Nephron progenitor cell (in vitro differentiated cells): ENCODE results near the gene EFNA1.

Source experiments
- DNase-seq: peaks from one replicate; pipeline ENCODE4 v3.0.0; 2021
- H3K27ac Mint-ChIP-seq: 2 replicates; pipeline ENCODE4 v1.8.0; 2021; ENCODE audit warnings: mild to moderate bottlenecking, moderate library complexity, mixed read lengths
- H3K27me3 Mint-ChIP-seq: 2 replicates; pipeline ENCODE4 v1.8.0; 2021; ENCODE audit warnings: mild to moderate bottlenecking, low read depth, mixed read lengths; ENCODE audit not compliant: poor library complexity
- H3K36me3 Mint-ChIP-seq: 2 replicates; pipeline ENCODE4 v1.8.0; 2021; ENCODE audit warnings: low read depth, mixed read lengths
- H3K4me1 Mint-ChIP-seq: 2 replicates; pipeline ENCODE4 v1.8.0; 2021; ENCODE audit warnings: mixed read lengths
- H3K4me3 Mint-ChIP-seq: 2 replicates; pipeline ENCODE4 v1.8.0; 2021; ENCODE audit warnings: mild to moderate bottlenecking, moderate library complexity, mixed read lengths
- H3K9me3 Mint-ChIP-seq: 2 replicates; pipeline ENCODE4 v1.8.0; 2021; ENCODE audit warnings: mild to moderate bottlenecking, moderate library complexity, mixed read lengths
- TF ChIP-seq, protein P1 (sequence below): fragments of 200-600 bp; sonication (generic); IDR thresholded peaks from 2 replicates; pipeline ENCODE4 v1.5.0; 2021; ENCODE audit warnings: antibody characterized with exemption

The EFNA1 gene

GRCh38 chr1:155182052-155182550 is 54.4 kb downstream of the EFNA1 start:
- H3K4me3 Mint-ChIP-seq, result no peak overlapping the region
- no peak overlapping the region for H3K27ac Mint-ChIP-seq
- TF ChIP-seq, protein P1, sequence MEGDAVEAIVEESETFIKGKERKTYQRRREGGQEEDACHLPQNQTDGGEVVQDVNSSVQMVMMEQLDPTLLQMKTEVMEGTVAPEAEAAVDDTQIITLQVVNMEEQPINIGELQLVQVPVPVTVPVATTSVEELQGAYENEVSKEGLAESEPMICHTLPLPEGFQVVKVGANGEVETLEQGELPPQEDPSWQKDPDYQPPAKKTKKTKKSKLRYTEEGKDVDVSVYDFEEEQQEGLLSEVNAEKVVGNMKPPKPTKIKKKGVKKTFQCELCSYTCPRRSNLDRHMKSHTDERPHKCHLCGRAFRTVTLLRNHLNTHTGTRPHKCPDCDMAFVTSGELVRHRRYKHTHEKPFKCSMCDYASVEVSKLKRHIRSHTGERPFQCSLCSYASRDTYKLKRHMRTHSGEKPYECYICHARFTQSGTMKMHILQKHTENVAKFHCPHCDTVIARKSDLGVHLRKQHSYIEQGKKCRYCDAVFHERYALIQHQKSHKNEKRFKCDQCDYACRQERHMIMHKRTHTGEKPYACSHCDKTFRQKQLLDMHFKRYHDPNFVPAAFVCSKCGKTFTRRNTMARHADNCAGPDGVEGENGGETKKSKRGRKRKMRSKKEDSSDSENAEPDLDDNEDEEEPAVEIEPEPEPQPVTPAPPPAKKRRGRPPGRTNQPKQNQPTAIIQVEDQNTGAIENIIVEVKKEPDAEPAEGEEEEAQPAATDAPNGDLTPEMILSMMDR, result no peak
- no peak for DNase-seq
- no peaks in the 10 kb centered on the region for H3K9me3 Mint-ChIP-seq
- H3K27me3 Mint-ChIP-seq, result peaks cover 7% of the 10 kb centered on the region
- peaks cover 22% of the 10 kb centered on the region for H3K36me3 Mint-ChIP-seq
- H3K4me1 Mint-ChIP-seq, result peaks cover 22% of the 10 kb centered on the region

GRCh38 chr1:155183775-155184221 is 56.1 kb downstream of the EFNA1 start:
- Mint-ChIP-seq H3K27me3 (peaks cover 7% of the 10 kb centered on the region), H3K4me1 (peaks cover 31% of the 10 kb centered on the region), H3K4me3 (no peak overlapping the region), H3K36me3 (peaks cover 21% of the 10 kb centered on the region), H3K9me3 (no peaks in the 10 kb centered on the region), H3K27ac (no peak overlapping the region)
- TF ChIP-seq, protein P1, result no peak
- DNase-seq, result no peak

GRCh38 chr1:155184351-155184811 is 56.7 kb downstream of the EFNA1 start:
- TF ChIP-seq, protein P1, result no peak
- Mint-ChIP-seq H3K27ac (no peak overlapping the region), H3K9me3 (no peaks in the 10 kb centered on the region), H3K4me3 (no peak overlapping the region), H3K4me1 (peaks cover 27% of the 10 kb centered on the region), H3K36me3 (peaks cover 15% of the 10 kb centered on the region), H3K27me3 (peaks cover 7% of the 10 kb centered on the region)
- no peak for DNase-seq
